H1 (cell line): ENCODE results near the gene ASB6. TPM values are rescaled to one million over a fixed set of nuclear protein-coding genes. Genes with fewer than 3 reads are reported as not detected.

Source experiments
- CTCF ChIA-PET: fragments of 300-600 bp; sonication (Branson Sonifier 250); formaldehyde crosslinking; loops from one replicate; lab custom pipeline; 2021; ENCODE audit not compliant: partially characterized antibody; lab: Charles Lee
- POLR2A ChIA-PET: fragments of 300-600 bp; sonication (Branson Sonifier 250); formaldehyde crosslinking; loops from one replicate; lab custom pipeline; 2021; ENCODE audit warnings: inconsistent platforms; ENCODE audit not compliant: partially characterized antibody; lab: Charles Lee
- DNase-seq, 2 experiments: peaks; one replicate each; pipeline versions ENCODE4 v3.0.0 to v3.0.0-alpha.2; 2010 to 2022; ENCODE audit warnings: low spot score in 2 of 2, low read depth in 1 of 2, mixed read lengths in 1 of 2
- FAIRE-seq: peaks from 2 replicates; lab custom pipeline; 2011; peaks lifted over from hg19 to GRCh38; lab: Jason Lieb, UNC
- H2AFZ ChIP-seq: 2 replicates; pipeline ENCODE4 v1.8.1; 2012; ENCODE audit warnings: low read length, inconsistent platforms
- H2AK5ac ChIP-seq: 2 replicates; pipeline ENCODE4 v1.6.1; 2013; ENCODE audit warnings: low read depth, low read length
- H2BK120ac ChIP-seq: replicated peaks from 2 replicates; pipeline ENCODE3; 2013; ENCODE audit warnings: low read depth, low read length, inconsistent platforms
- H2BK12ac ChIP-seq: 2 replicates; pipeline ENCODE4 v1.6.1; 2013; ENCODE audit warnings: low read depth, low read length
- H2BK15ac ChIP-seq: 2 replicates; pipeline ENCODE4 v1.6.1; 2013; ENCODE audit warnings: low read length
- H2BK20ac ChIP-seq: 2 replicates; pipeline ENCODE4 v1.6.1; 2013; ENCODE audit warnings: low read length
- H2BK5ac ChIP-seq: 2 replicates; pipeline ENCODE4 v1.6.1; 2013; ENCODE audit warnings: low read depth, low read length
- H3K14ac ChIP-seq: 2 replicates; pipeline ENCODE4 v1.6.1; 2013; ENCODE audit warnings: inconsistent platforms; ENCODE audit not compliant: insufficient read length
- H3K18ac ChIP-seq: 2 replicates; pipeline ENCODE4 v1.6.1; 2013; ENCODE audit warnings: low read length; ENCODE audit errors: extremely low read depth
- H3K23ac ChIP-seq: 2 replicates; pipeline ENCODE4 v1.6.1; 2013; ENCODE audit warnings: inconsistent platforms; ENCODE audit not compliant: insufficient read length
- H3K23me2 ChIP-seq: 2 replicates; pipeline ENCODE4 v1.6.1; 2013; ENCODE audit warnings: low read depth, low read length
- H3K27ac ChIP-seq: 2 replicates; pipeline ENCODE4 v1.6.1; 2011; ENCODE audit warnings: low read depth, low read length, inconsistent platforms
- H3K27me3 ChIP-seq, 4 experiments: replicated peaks in 1 of 4; 1 replicate in 1 of 4; 2 replicates in 3 of 4; pipeline versions ENCODE4 v1.6.1 to v1.8.1; 2011 to 2013; ENCODE audit warnings: low read length in 3 of 4, mild to moderate bottlenecking in 3 of 4, inconsistent platforms in 2 of 4, mixed read lengths in 2 of 4, moderate library complexity in 1 of 4; ENCODE audit not compliant: control insufficient read depth in 3 of 4, insufficient read depth in 3 of 4; ENCODE audit errors: extremely low read depth in 1 of 4
- H3K36me3 ChIP-seq, 4 experiments: 2 replicates each; pipeline versions ENCODE4 v1.6.1 to v1.8.1; 2011 to 2013; ENCODE audit warnings: mild to moderate bottlenecking in 4 of 4, low read length in 3 of 4, moderate library complexity in 2 of 4, control low read depth in 1 of 4, inconsistent platforms in 1 of 4; ENCODE audit not compliant: insufficient read depth in 4 of 4, control insufficient read depth in 2 of 4
- H3K4ac ChIP-seq: replicated peaks from 2 replicates; pipeline ENCODE3; 2013; ENCODE audit warnings: low read length, low read depth, mixed read lengths, inconsistent platforms; ENCODE audit not compliant: insufficient read length
- H3K4me1 ChIP-seq, 4 experiments: replicated peaks in 1 of 4; 1 replicate in 1 of 4; 2 replicates in 3 of 4; pipeline versions ENCODE4 v1.6.1 to v1.8.1; 2011 to 2013; ENCODE audit warnings: low read length in 3 of 4, inconsistent platforms in 2 of 4, mixed read lengths in 1 of 4; ENCODE audit not compliant: insufficient read depth in 4 of 4, control insufficient read depth in 3 of 4
- H3K4me2 ChIP-seq, 2 experiments: 2 replicates each; pipeline versions ENCODE4 v1.6.1 to v1.8.1; 2011 to 2013; ENCODE audit warnings: low read depth in 2 of 2, low read length in 2 of 2, control low read depth in 1 of 2, inconsistent platforms in 1 of 2, mild to moderate bottlenecking in 1 of 2; ENCODE audit not compliant: insufficient read depth in 1 of 2
- H3K4me3 ChIP-seq, 4 experiments: fragments of 200-600, 300-600 bp in 1 of 4; sonication (generic), shearing (Covaris generic), sonication (Bioruptor Twin) in 1 of 4; 2 replicates each; pipeline versions ENCODE4 v1.5.1 to v1.8.1; 2011 to 2016; ENCODE audit warnings: low read length in 4 of 4, low read depth in 3 of 4, control low read depth in 2 of 4, inconsistent platforms in 2 of 4, mild to moderate bottlenecking in 2 of 4, mixed read lengths in 1 of 4, moderate library complexity in 1 of 4; ENCODE audit not compliant: insufficient read depth in 2 of 4; ENCODE audit errors: extremely low read depth in 1 of 4
- H3K56ac ChIP-seq: replicated peaks from 2 replicates; pipeline ENCODE3; 2013; ENCODE audit warnings: low read depth, mild to moderate bottlenecking, mixed read lengths, low read length, inconsistent platforms; ENCODE audit not compliant: insufficient read length
- H3K79me1 ChIP-seq: 2 replicates; pipeline ENCODE4 v1.6.1; 2013; ENCODE audit warnings: low read depth, low read length, control low read depth
- H3K79me2 ChIP-seq, 2 experiments: 2 replicates each; pipeline versions ENCODE4 v1.6.1 to v1.8.1; 2012 to 2013; ENCODE audit warnings: low read length in 2 of 2, mild to moderate bottlenecking in 2 of 2, inconsistent platforms in 1 of 2; ENCODE audit not compliant: insufficient read depth in 2 of 2, control insufficient read depth in 1 of 2
- H3K9ac ChIP-seq, 4 experiments: replicated peaks in 1 of 4; 1 replicate in 1 of 4; 2 replicates in 3 of 4; pipeline versions ENCODE4 v1.6.1 to v1.8.1; 2011 to 2013; ENCODE audit warnings: low read depth in 3 of 4, low read length in 3 of 4, control low read depth in 2 of 4, mild to moderate bottlenecking in 2 of 4, moderate library complexity in 2 of 4, inconsistent platforms in 1 of 4; ENCODE audit errors: extremely low read depth in 1 of 4
- H3K9me3 ChIP-seq, 2 experiments: 2 replicates each; pipeline versions ENCODE4 v1.6.1 to v1.8.1; 2012 to 2013; ENCODE audit warnings: mild to moderate bottlenecking in 2 of 2, moderate library complexity in 2 of 2, control low read depth in 1 of 2, inconsistent platforms in 1 of 2, low read depth in 1 of 2, low read length in 1 of 2, mixed read lengths in 1 of 2; ENCODE audit not compliant: insufficient read depth in 2 of 2
- H4K20me1 ChIP-seq, 2 experiments: replicated peaks in 1 of 2; 2 replicates each; pipeline versions ENCODE3 to v1.8.1; 2011 to 2013; ENCODE audit warnings: inconsistent platforms in 2 of 2, low read length in 2 of 2, mild to moderate bottlenecking in 1 of 2; ENCODE audit not compliant: insufficient read depth in 2 of 2, control insufficient read depth in 1 of 2
- H4K5ac ChIP-seq: 2 replicates; pipeline ENCODE4 v1.6.1; 2013; ENCODE audit warnings: low read length, low read depth, mixed read lengths, inconsistent platforms; ENCODE audit not compliant: insufficient read length
- H4K8ac ChIP-seq: 2 replicates; pipeline ENCODE4 v1.8.0; 2013; ENCODE audit warnings: mild to moderate bottlenecking, moderate library complexity, low read length, inconsistent platforms; ENCODE audit not compliant: insufficient read depth; ENCODE audit errors: extremely low read depth
- H4K91ac ChIP-seq: replicated peaks from 2 replicates; pipeline ENCODE3; 2013; ENCODE audit warnings: low read length, mixed read lengths, inconsistent platforms; ENCODE audit not compliant: insufficient read length
- ATF2 ChIP-seq: IDR thresholded peaks from 2 replicates; pipeline ENCODE4 v1.6.1; 2012; ENCODE audit warnings: low read length, inconsistent platforms
- BACH1 ChIP-seq: IDR thresholded peaks from 2 replicates; pipeline ENCODE4 v1.6.1; 2012; ENCODE audit warnings: low read length, improper control_type of control experiment
- BCL11A ChIP-seq, 2 experiments: IDR thresholded peaks; one replicate each; pipeline ENCODE4 v1.6.1; 2011; ENCODE audit warnings: low read depth in 2 of 2, low read length in 2 of 2, mild to moderate bottlenecking in 2 of 2
- RNF2 ChIP-seq: fragments of 200-900, 300-1000 bp; sonication (generic); IDR thresholded peaks from 2 replicates; pipeline ENCODE4 v1.7.1; 2016; ENCODE audit warnings: borderline replicate concordance, low read depth, mild to moderate bottlenecking, antibody characterized with exemption, low read length; ENCODE audit not compliant: poor library complexity, severe bottlenecking; ENCODE audit errors: missing control alignments
- SIRT6 ChIP-seq: IDR thresholded peaks from one replicate; pipeline ENCODE4 v1.7.1; 2012; ENCODE audit warnings: low read length, inconsistent platforms
- SUZ12 ChIP-seq: fragments of 200-600 bp; sonication (generic); IDR thresholded peaks from 2 replicates; pipeline ENCODE4 v1.6.1; 2012; ENCODE audit warnings: mild to moderate bottlenecking, inconsistent platforms, low read length, moderate library complexity, mixed read lengths
- USF2 ChIP-seq: IDR thresholded peaks from 2 replicates; pipeline ENCODE4 v1.6.1; 2011; ENCODE audit warnings: low read length, improper control_type of control experiment
- WGBS, 2 experiments: shearing (Covaris generic) in 1 of 2; methylation state at CpG; one replicate each; pipeline versions ENCODE4 v1.1.6 to v1.1.7; 2013 to 2015; ENCODE audit warnings: low lambda C conversion rate in 2 of 2, mixed read lengths in 2 of 2, inconsistent platforms in 1 of 2, low coverage in 1 of 2, missing lambda C conversion rate in 1 of 2; ENCODE audit not compliant: insufficient replicate concordance in 2 of 2, insufficient coverage in 1 of 2, insufficient read length in 1 of 2; ENCODE audit errors: extremely low coverage in 1 of 2, missing lambda C conversion rate in 1 of 2; 5-methylcytosine and 5-hydroxymethylcytosine counted together
- polyA plus RNA-seq, 7 experiments: library from polyadenylated mRNA; depleted of rRNA in 3 of 7; stranded (reverse) in 5 of 7; unstranded in 2 of 7; fragments of >200 nt in 5 of 7; fragments of 200-250 nt in 2 of 7; gene quantifications; 1 replicate in 5 of 7; 2 replicates in 1 of 7; 4 replicates in 1 of 7; pipeline versions ENCODE4 v1.2.1 to v1.2.3, GENCODE V29; 2011 to 2013; ENCODE audit warnings: missing spikeins in 2 of 7, mixed read lengths in 2 of 7
- total RNA-seq: library from RNA; stranded (reverse); fragmentation: NEBNext Ultra II Directional; extraction: Animal tissue kit (Norgen Biotek cat#: 25700); gene quantifications from 2 replicates; pipeline ENCODE4 v1.2.1, GENCODE V29; 2021

ASB6 gene
- total and polyA plus RNA-seq, 2 of the 8 experiments (the other 6 are each of a cell fraction or from before 2014, with no cell fraction given): 14.0 to 17.3 TPM

GRCh38 chr9:129679537-129679936, 37.6 kb upstream of the ASB6 start:
- Histone ChIP-seq H2BK15ac (no peak overlapping the region), H2BK12ac (no peak overlapping the region), H4K5ac (no peak overlapping the region), H4K20me1 (no peaks in the 10 kb centered on the region), H2BK20ac (no peak overlapping the region), H3K56ac (no peak overlapping the region), H3K23me2 (no peaks in the 10 kb centered on the region), H3K4me1 (peaks cover 0 to 2% (median 0%) of the 10 kb centered on the region in 4 experiments; a peak in 3 of 7 replicates), H3K4me2 (no peak overlapping the region), H3K4me3 (no peak overlapping the region), H2BK5ac (no peak overlapping the region), H3K23ac (no peak overlapping the region), H3K79me2 (no peaks in the 10 kb centered on the region), H3K9me3 (no peaks in the 10 kb centered on the region), H3K27me3 (no peaks in the 10 kb centered on the region; a peak in 2 of 7 replicates), H3K36me3 (no peaks in the 10 kb centered on the region), H3K9ac (no peak overlapping the region), H3K14ac (no peak overlapping the region), H2AK5ac (no peak overlapping the region), H2BK120ac (no peak overlapping the region), H3K18ac (no peak overlapping the region), H3K79me1 (no peaks in the 10 kb centered on the region), H3K27ac (no peak overlapping the region), H4K91ac (no peak overlapping the region), H2AFZ (no peak overlapping the region), H4K8ac (no peak overlapping the region), H3K4ac (no peak overlapping the region)
- FAIRE-seq: no peak
- WGBS, 2 experiments: 75% methylated on average over 9 of the region's 9 CpGs; no CpG with 5 or more reads in 1 of the 2 experiments
- no peak for DNase-seq
- POLR2A ChIA-PET: interaction anchor here (0.7 kb wide), 1 partner anchor 37 kb away, joined by 3 read pairs; no protein-coding TSS in a partner anchor
- CTCF ChIA-PET: interaction anchor here (1.2 to 1.8 kb wide), 3 partner anchors 11 to 104 kb away, joined by 3 to 5 read pairs (median 3); no protein-coding TSS in a partner anchor
- TF ChIP-seq SUZ12: no peak
- TF ChIP-seq RNF2: no peak
- TF ChIP-seq ATF2: no peak
- no peak for TF ChIP-seq BCL11A (IDR thresholded peaks at IDR 0.05; ENCODE audit: low read depth in 2 of 2, low read length in 2 of 2)
- no peak for TF ChIP-seq USF2
- no peak for TF ChIP-seq SIRT6
- TF ChIP-seq BACH1: no peak
